AG10803 (cell line): Measurements from ENCODE around the gene LYSMD2.

Experiments used
- DNase-seq: peaks from one replicate; pipeline ENCODE4 v3.0.0; 2010; ENCODE audit warnings: low read depth
- H3K4me3 ChIP-seq: 2 replicates; pipeline ENCODE4 v1.5.1; 2011; ENCODE audit warnings: mild to moderate bottlenecking, low read length, control low read depth
- TF ChIP-seq, protein P1 (sequence below): conservative IDR thresholded peaks from 2 replicates; pipeline ENCODE4 v1.5.1; 2011; ENCODE audit warnings: mild to moderate bottlenecking, low read length, control low read depth, inconsistent platforms

Gene LYSMD2

DNA sequence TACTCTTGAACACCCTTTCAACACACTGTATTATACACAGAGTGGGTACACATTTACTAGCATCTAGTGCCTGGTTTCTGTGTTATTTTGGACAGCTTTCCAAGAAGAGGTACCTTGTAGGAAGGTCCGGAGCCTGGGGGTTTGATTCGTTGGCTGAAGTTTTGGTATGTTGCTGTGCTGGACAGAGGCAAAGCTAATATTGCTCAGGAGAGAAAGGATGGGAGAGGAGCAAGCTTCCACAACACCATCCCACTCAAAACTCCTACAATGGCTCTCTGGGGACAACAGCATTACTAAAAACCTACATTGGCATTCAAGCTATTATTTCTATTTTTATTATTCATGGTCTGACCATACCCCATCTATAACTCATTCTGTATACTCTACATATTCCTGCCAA lies 1.1 kb upstream of the LYSMD2 start:
- no peak overlapping the region for H3K4me3 ChIP-seq
- TF ChIP-seq, protein P1, sequence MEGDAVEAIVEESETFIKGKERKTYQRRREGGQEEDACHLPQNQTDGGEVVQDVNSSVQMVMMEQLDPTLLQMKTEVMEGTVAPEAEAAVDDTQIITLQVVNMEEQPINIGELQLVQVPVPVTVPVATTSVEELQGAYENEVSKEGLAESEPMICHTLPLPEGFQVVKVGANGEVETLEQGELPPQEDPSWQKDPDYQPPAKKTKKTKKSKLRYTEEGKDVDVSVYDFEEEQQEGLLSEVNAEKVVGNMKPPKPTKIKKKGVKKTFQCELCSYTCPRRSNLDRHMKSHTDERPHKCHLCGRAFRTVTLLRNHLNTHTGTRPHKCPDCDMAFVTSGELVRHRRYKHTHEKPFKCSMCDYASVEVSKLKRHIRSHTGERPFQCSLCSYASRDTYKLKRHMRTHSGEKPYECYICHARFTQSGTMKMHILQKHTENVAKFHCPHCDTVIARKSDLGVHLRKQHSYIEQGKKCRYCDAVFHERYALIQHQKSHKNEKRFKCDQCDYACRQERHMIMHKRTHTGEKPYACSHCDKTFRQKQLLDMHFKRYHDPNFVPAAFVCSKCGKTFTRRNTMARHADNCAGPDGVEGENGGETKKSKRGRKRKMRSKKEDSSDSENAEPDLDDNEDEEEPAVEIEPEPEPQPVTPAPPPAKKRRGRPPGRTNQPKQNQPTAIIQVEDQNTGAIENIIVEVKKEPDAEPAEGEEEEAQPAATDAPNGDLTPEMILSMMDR, result no peak
- DNase-seq, result no peak

DNA sequence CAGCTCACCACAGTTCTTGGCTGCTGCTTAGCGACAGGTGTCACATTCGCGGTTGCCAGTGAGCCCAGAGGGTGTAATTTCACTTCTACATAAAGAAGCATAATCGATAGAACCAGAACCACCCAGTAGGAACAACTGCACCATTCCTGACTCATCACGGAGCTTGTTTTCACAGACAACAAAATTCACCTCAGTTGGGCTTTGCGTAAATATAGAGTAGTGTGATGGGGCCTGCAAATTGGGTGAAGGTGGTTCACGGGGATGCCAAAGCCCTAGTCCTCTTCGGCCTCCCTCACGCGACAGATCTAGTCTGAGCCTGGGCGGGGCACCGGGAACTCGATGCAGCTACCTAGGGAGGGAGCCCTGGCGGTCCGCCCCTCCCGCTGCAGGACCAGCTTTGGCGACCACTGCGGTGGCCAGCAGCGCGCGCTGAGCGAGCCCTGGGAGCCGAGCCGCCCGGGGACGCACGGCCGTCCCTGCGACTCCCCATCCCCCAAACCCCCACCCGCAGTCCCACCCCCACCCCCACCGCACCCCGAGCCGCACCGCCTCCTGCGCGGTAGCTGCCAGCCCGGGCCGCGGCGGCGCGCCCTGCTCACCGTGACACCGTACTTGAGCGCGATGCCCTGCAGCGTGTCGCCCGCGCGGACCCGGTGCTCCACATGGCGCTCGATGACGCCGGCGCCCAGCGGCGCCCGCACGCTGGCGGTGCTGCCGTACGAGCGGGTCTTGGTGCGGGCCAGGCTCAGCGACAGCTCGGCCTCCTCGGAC lies 519 bp downstream of the LYSMD2 start:
- no peak for DNase-seq
- TF ChIP-seq, protein P1, result no peak
- peak overlapping the region; percentile 67 for H3K4me3 ChIP-seq

DNA sequence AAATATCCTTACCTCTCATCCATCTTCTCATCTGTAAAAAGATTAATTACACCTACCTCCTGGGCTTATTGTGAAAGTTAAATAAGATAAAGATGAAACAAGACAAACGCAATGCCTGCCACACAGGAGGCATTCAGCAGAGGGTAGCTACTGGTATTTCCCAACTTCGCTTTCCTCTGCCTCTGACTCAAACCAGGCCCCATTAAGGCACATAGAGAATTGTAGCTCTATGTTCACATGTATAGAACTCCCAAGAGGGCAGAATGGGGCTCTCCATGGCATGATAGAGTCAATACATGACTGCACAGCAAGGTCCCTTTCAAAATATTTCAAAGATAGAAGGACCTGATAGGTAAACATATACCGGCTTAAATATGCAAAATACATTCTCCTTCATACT lies 1.4 kb downstream of the LYSMD2 start:
- no peak overlapping the region for H3K4me3 ChIP-seq
- no peak for DNase-seq
- TF ChIP-seq, protein P1, result no peak

DNA sequence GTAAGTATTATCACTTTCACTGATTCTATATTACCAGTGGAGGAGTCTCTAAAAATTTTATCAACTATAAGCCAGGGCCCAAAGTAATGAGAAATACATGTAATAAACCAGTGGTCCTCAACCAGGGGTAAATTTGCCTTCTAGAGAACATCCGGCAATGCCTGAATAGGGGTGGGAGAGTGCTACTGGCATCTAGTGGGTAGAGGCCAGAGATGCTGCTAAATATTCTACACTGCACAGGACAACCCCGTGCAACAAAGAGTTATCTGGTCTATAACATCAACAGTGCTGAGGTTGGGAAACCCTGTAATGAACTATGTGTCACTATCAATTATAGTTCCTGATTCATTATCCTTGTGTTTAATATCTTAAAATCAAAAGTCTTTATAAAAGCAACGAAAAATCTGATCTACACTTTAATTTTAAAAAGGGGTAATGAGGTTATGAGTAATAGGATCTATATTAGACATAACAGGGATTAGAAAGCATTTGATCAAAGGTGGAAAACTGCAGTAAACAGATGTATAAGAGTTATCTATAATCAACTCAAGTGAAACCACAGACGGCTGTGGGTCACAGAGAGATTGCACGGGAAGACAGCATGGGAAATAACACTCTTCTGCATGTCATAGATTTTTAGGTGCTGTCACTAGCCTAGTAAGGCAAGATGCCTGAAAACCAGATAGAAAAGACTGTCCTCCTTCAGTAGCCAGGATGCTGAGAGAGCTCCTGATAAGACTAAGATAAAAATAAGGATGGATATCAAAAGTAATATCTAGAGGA lies 2.0 kb downstream of the LYSMD2 start:
- no peak overlapping the region for H3K4me3 ChIP-seq
- TF ChIP-seq, protein P1, result peak; percentile 28
- no peak for DNase-seq

DNA sequence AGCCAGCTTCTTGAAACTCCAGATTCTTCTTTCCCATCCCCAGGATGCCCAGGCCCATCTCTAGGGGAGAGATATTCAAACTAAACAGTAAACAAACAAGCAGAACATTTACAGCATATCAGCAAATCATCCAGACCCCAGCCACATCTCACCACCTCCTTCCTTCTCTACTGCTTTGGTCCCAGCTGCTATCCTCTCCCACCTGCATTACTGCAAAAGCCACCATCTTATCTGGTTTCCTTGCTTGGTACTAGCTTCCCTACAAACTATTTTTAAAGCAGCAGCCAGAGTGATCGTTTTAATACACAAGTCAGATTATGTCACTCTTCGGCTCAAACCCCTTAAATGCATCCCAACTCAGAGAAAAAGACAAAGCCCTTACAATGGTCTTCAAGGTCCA lies 4.8 kb downstream of the LYSMD2 start:
- DNase-seq, result no peak
- TF ChIP-seq, protein P1, result no peak
- H3K4me3 ChIP-seq, result no peak overlapping the region

DNA sequence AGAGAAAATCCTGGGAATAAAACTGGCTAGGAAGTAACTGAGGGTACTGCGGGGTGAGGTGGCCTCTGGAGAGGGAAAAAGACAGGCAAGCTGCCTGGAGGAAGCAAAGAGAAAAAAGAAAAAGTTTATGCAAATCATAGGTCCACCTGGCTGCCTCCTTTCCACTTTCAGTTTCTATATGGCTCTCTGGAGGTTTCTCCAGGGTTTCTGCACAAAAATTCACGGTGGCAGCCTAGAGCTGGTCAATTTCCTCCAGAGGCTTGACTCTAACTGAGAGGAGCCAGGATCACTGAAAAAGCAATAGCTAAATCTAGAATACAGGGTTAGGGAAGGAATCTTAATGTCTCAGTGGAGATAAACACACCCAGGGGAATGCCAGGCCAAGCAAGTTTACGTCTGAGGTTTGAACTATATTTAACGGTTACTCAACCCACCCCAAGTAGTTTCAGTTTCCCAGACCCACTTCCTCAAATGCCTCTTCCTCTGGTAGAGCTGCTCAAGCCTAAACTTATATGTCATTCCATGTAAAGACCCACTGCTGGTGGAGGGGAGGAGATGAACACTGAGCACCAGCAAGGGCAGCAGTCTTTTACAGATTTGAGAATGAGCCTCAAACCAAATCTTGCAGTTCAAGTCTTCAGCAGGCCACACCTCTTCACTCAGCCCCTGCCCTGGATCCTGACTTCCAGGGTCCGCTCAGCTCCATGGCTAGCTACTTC lies 5.7 kb downstream of the LYSMD2 start:
- no peak for DNase-seq
- H3K4me3 ChIP-seq, result peak overlapping the region; percentile 20
- TF ChIP-seq, protein P1, result no peak
